Measurements from ENCODE around the gene HTRA3. TPM values are rescaled to one million over a fixed set of nuclear protein-coding genes. Genes with fewer than 3 reads are reported as not detected.

Gene HTRA3
- total and polyA plus RNA-seq, 2 experiments from 2014 or later, result 1.3 to 3.6 TPM

DNA sequence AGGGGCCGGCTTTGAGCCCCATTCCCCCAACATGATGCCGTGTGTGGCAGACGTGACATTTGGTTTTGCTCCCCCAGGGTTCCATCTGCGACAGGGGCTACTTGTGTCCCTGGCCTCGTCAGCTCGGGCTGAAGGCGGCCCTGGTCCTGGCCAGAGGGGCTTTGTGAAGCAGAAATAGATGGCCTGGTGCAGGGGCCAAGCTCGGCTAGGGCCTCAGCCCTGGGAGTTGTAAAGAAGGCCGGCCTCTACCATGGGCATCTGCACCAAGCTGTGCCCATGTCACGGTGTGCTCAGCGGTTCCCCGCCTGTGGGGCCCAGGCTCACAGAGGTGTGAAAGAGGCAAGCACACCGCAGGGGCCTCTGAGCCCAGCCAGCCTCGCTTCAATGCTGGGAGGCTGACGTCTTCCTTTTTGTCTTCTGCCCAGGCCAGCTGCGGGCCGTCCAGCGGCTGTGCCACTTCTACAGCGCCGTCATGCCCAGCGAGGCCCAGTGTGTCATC is 38.0 kb upstream of the HTRA3 start:
- Histone ChIP-seq H3K36me3 (ENCODE audit: insufficient read depth) (no peaks in the 10 kb centered on the region), H3K4me2 (no peak overlapping the region), H3K27me3 (ENCODE audit: insufficient read depth) (no peaks in the 10 kb centered on the region), H3K79me2 (replicated peaks; ENCODE audit: insufficient read depth) (no peaks in the 10 kb centered on the region), H2AFZ (no peak overlapping the region), H3K4me1 (ENCODE audit: insufficient read depth) (no peaks in the 10 kb centered on the region; the same call in 1 of the 2 replicates), H3F3A (replicated peaks; ENCODE audit: low read depth) (no peaks in the 10 kb centered on the region), H4K20me1 (replicated peaks; ENCODE audit: insufficient read depth) (no peaks in the 10 kb centered on the region), H3K9me2 (ENCODE audit: insufficient read depth) (no peaks in the 10 kb centered on the region), H3K4me3 (no peak overlapping the region), H3K27ac (ENCODE audit: low read depth) (no peak overlapping the region)
- H3K36me3 Mint-ChIP-seq (ENCODE audit: low read depth), result no peaks in the 10 kb centered on the region
- ATAC-seq (no peak), DNase-seq (ENCODE audit: low spot score) (no peak)
- peaks cover 2% of the 10 kb centered on the region for H3K4me1 Mint-ChIP-seq
- H3K9me3 Mint-ChIP-seq, result no peaks in the 10 kb centered on the region
- TF ChIP-seq ETS1 (IDR thresholded peaks at IDR 0.05) (no peak), JUNB (IDR thresholded peaks at IDR 0.05; ENCODE audit: unreplicated experiment) (no peak), ZNF114 (CRISPR knock-in tag; IDR thresholded peaks at IDR 0.05) (no peak), ZNF462 (CRISPR knock-in tag; IDR thresholded peaks at IDR 0.05) (no peak), CREB1 (CRISPR knock-in tag; IDR thresholded peaks at IDR 0.05; ENCODE audit: low read depth) (no peak), ZNF331 (CRISPR knock-in tag; IDR thresholded peaks at IDR 0.05; ENCODE audit: low read depth) (no peak), STAT1 (IDR thresholded peaks at IDR 0.05; ENCODE audit: unreplicated experiment) (no peak), NANOG (IDR thresholded peaks at IDR 0.05; ENCODE audit: borderline replicate concordance) (no peak), EZH2 (IDR thresholded peaks at IDR 0.05; ENCODE audit: low read depth, unreplicated experiment) (no peak), CTCF (conservative IDR thresholded peaks at IDR 0.05; ENCODE audit: low read depth in 2 of 2) (no peak), POLR2AphosphoS5 (IDR thresholded peaks at IDR 0.05; ENCODE audit: low read depth) (no peak), EZH2phosphoT487 (IDR thresholded peaks at IDR 0.05; ENCODE audit: unreplicated experiment) (no peak)
- TF ChIP-seq, protein P1, sequence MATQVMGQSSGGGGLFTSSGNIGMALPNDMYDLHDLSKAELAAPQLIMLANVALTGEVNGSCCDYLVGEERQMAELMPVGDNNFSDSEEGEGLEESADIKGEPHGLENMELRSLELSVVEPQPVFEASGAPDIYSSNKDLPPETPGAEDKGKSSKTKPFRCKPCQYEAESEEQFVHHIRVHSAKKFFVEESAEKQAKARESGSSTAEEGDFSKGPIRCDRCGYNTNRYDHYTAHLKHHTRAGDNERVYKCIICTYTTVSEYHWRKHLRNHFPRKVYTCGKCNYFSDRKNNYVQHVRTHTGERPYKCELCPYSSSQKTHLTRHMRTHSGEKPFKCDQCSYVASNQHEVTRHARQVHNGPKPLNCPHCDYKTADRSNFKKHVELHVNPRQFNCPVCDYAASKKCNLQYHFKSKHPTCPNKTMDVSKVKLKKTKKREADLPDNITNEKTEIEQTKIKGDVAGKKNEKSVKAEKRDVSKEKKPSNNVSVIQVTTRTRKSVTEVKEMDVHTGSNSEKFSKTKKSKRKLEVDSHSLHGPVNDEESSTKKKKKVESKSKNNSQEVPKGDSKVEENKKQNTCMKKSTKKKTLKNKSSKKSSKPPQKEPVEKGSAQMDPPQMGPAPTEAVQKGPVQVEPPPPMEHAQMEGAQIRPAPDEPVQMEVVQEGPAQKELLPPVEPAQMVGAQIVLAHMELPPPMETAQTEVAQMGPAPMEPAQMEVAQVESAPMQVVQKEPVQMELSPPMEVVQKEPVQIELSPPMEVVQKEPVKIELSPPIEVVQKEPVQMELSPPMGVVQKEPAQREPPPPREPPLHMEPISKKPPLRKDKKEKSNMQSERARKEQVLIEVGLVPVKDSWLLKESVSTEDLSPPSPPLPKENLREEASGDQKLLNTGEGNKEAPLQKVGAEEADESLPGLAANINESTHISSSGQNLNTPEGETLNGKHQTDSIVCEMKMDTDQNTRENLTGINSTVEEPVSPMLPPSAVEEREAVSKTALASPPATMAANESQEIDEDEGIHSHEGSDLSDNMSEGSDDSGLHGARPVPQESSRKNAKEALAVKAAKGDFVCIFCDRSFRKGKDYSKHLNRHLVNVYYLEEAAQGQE (IDR thresholded peaks at IDR 0.05; ENCODE audit: unreplicated experiment), result no peak
- H3K27me3 Mint-ChIP-seq (ENCODE audit: insufficient read depth, low read depth, poor library complexity), result peaks cover 9% of the 10 kb centered on the region
- H3K4me3 Mint-ChIP-seq, result no peak overlapping the region
- H3K27ac Mint-ChIP-seq, result no peak overlapping the region
